ENCODE results near the gene UGGT2.
"Not testable (repeated sequence)": the region's sequence is repeated elsewhere in the genome, so short reads cannot be mapped to it uniquely, and the experiment has no call there.

UGGT2 gene

GRCh38 chr13:95797016-95797415 lies 256.2 kb downstream of the UGGT2 start:
- no peak for TF ChIP-seq CTCF (IDR thresholded peaks at IDR 0.05; ENCODE audit: extremely low read depth, missing control alignments)
- DNase-seq (ENCODE audit: low spot score) = no peak

GRCh38 chr13:95793781-95794180 lies 259.4 kb downstream of the UGGT2 start:
- no peak for DNase-seq (ENCODE audit: low spot score)
- TF ChIP-seq CTCF (IDR thresholded peaks at IDR 0.05; ENCODE audit: extremely low read depth, missing control alignments) = no peak

GRCh38 chr13:95793018-95793555 lies 260.1 kb downstream of the UGGT2 start:
- no peak for TF ChIP-seq CTCF (IDR thresholded peaks at IDR 0.05; ENCODE audit: extremely low read depth, missing control alignments)

GRCh38 chr13:95791084-95791722 lies 262.0 kb downstream of the UGGT2 start:
- TF ChIP-seq CTCF (IDR thresholded peaks at IDR 0.05; ENCODE audit: extremely low read depth, missing control alignments) = no peak
- no peak for DNase-seq (ENCODE audit: low spot score)

More at GRCh38 chr13:95793018-95793555, 260.1 kb downstream of the UGGT2 start:
- DNase-seq (ENCODE audit: low spot score) = no peak

- not testable (repeated sequence) for DNase-seq (ENCODE audit: low spot score)
Observed at GRCh38 chr13:95789315-95789714, 263.9 kb downstream of the UGGT2 start.

GRCh38 chr13:95788100-95788463 lies 265.1 kb downstream of the UGGT2 start:
- DNase-seq (ENCODE audit: low spot score) = no peak
- no peak for TF ChIP-seq CTCF (IDR thresholded peaks at IDR 0.05; ENCODE audit: extremely low read depth, missing control alignments)

- no peak for DNase-seq (ENCODE audit: low spot score)
- no peak for TF ChIP-seq CTCF (IDR thresholded peaks at IDR 0.05; ENCODE audit: extremely low read depth, missing control alignments)
Observed at GRCh38 chr13:95787356-95788099, 265.7 kb downstream of the UGGT2 start.

All from GM20000 (cell line).